CD8-positive, alpha-beta memory T cell (primary cell): Measurements from ENCODE around the gene SAPCD1. TPM values are rescaled to one million over a fixed set of nuclear protein-coding genes. Genes with fewer than 3 reads are reported as not detected.
"Not testable (repeated sequence)": the region's sequence is repeated elsewhere in the genome, so short reads cannot be mapped to it uniquely, and the experiment has no call there.

Experiments
- CTCF ChIA-PET: fragments of 350-600 bp; sonication (Branson Sonifier 250); formaldehyde crosslinking; loops from one replicate; lab custom pipeline; 2021; ENCODE audit warnings: antibody characterized with exemption; lab: Charles Lee
- POLR2A ChIA-PET: fragments of 350-600 bp; sonication (Branson Sonifier 250); formaldehyde crosslinking; loops from one replicate; lab custom pipeline; 2021; ENCODE audit warnings: antibody characterized with exemption; lab: Charles Lee
- DNase-seq, 5 donors: peaks; one replicate each; pipeline versions ENCODE4 v3.0.0 to v3.0.0-alpha.2; 2020 to 2022; ENCODE audit warnings: mixed read lengths in 1 of 5
- H3K27ac ChIP-seq: one replicate; pipeline ENCODE4 v1.7.0; 2013; ENCODE audit warnings: low read depth, mild to moderate bottlenecking, low read length, moderate library complexity
- H3K27me3 ChIP-seq: 2 replicates; pipeline ENCODE4 v1.7.0; 2013; ENCODE audit warnings: low read length, mild to moderate bottlenecking; ENCODE audit not compliant: insufficient read depth, poor library complexity, severe bottlenecking
- H3K36me3 ChIP-seq: 2 replicates; pipeline ENCODE4 v1.7.0; 2013; ENCODE audit warnings: mild to moderate bottlenecking, low read length, moderate library complexity; ENCODE audit not compliant: insufficient read depth
- H3K4me1 ChIP-seq: 2 replicates; pipeline ENCODE4 v1.7.0; 2013; ENCODE audit warnings: mild to moderate bottlenecking, low read length, moderate library complexity; ENCODE audit not compliant: insufficient read depth
- H3K4me3 ChIP-seq: 2 replicates; pipeline ENCODE4 v1.7.0; 2013; ENCODE audit warnings: mild to moderate bottlenecking, low read length
- H3K9me3 ChIP-seq: 2 replicates; pipeline ENCODE4 v1.7.0; 2013; ENCODE audit warnings: mild to moderate bottlenecking, low read length
- H3K27ac Mint-ChIP-seq, 8 donors: one replicate each; pipeline ENCODE4 v1.8.0; 2020 to 2021; ENCODE audit warnings: mixed read lengths in 8 of 8, mild to moderate bottlenecking in 6 of 8, inconsistent platforms in 3 of 8, moderate library complexity in 3 of 8
- H3K27me3 Mint-ChIP-seq, 2 donors: one replicate each; pipeline ENCODE4 v1.8.0; 2020 to 2021; ENCODE audit warnings: mixed read lengths in 2 of 2, mild to moderate bottlenecking in 1 of 2, moderate library complexity in 1 of 2
- H3K36me3 Mint-ChIP-seq, 3 donors: one replicate each; pipeline ENCODE4 v1.8.0; 2020 to 2021; ENCODE audit warnings: mixed read lengths in 3 of 3, inconsistent platforms in 1 of 3, mild to moderate bottlenecking in 1 of 3
- H3K4me1 Mint-ChIP-seq, 3 donors: one replicate each; pipeline ENCODE4 v1.8.0; 2020 to 2021; ENCODE audit warnings: mixed read lengths in 3 of 3, inconsistent platforms in 1 of 3, mild to moderate bottlenecking in 1 of 3
- H3K4me3 Mint-ChIP-seq, 7 donors: one replicate each; pipeline ENCODE4 v1.8.0; 2020 to 2021; ENCODE audit warnings: mixed read lengths in 7 of 7, mild to moderate bottlenecking in 6 of 7, moderate library complexity in 4 of 7, inconsistent platforms in 2 of 7
- H3K9me3 Mint-ChIP-seq, 5 donors: one replicate each; pipeline ENCODE4 v1.8.0; 2020 to 2022; ENCODE audit warnings: mixed read lengths in 5 of 5, mild to moderate bottlenecking in 3 of 5, moderate library complexity in 2 of 5, inconsistent platforms in 1 of 5
- polyA plus RNA-seq: library from polyadenylated mRNA; unstranded; fragments of 300-500 nt; fragmentation: Illumina TruSeq; gene quantifications from one replicate; pipeline ENCODE4 v1.2.3, GENCODE V29; 2021
- total RNA-seq, 2 experiments: library from RNA; stranded (reverse); gene quantifications; one replicate each; pipeline ENCODE4 v1.2.3, GENCODE V29; 2021

The SAPCD1 gene
- total and polyA plus RNA-seq, 3 experiments from 2014 or later: 6.1 to 7.0 TPM; not detected in 1

- CTCF ChIA-PET: interaction anchor here (1.0 to 2.3 kb wide), 2 partner anchors 13 to 29 kb away, joined by 4 to 5 read pairs; no protein-coding TSS in a partner anchor
- not testable (repeated sequence) for H3K36me3 ChIP-seq, H3K27me3 ChIP-seq, H3K9me3 ChIP-seq, H3K27ac ChIP-seq, H3K27me3 Mint-ChIP-seq, H3K4me3 ChIP-seq, DNase-seq, H3K9me3 Mint-ChIP-seq, H3K4me3 Mint-ChIP-seq
- Mint-ChIP-seq H3K27ac (peak overlapping the region in 2 of 8 donors; percentile 32 to 36), H3K4me1 (peaks cover 20 to 52% (median 25%) of the 10 kb centered on the region in 3 donors), H3K36me3 (peaks cover 0 to 19% (median 2%) of the 10 kb centered on the region in 3 donors)
- H3K4me1 ChIP-seq: peaks cover 32% of the 10 kb centered on the region
- POLR2A ChIA-PET: interaction anchor here (0.7 kb wide), 1 partner anchor 94 kb away, joined by 6 read pairs; no protein-coding TSS in a partner anchor
These were observed 38.8 kb downstream of the SAPCD1 start for GRCh38 chr6:31801031-31801927.

GRCh38 chr6:31805939-31806469, 43.5 kb downstream of the SAPCD1 start:
- ChIA-PET CTCF (interaction anchor here (1.0 to 3.4 kb wide), 14 partner anchors 9 to 154 kb away, joined by 3 to 21 read pairs (median 6); partner anchors contain the start of genes BAG6, DDAH2, HSPA1A and HSPA1B), POLR2A (interaction anchor here (0.9 to 2.1 kb wide), 8 partner anchors 9 to 265 kb away, joined by 3 to 18 read pairs (median 6); partner anchors contain the start of genes DDAH2, HSPA1A, HSPA1L and VARS1)
- H3K27me3 ChIP-seq: no peaks in the 10 kb centered on the region
- H3K4me1 ChIP-seq: peaks cover 12% of the 10 kb centered on the region
- H3K36me3 ChIP-seq: peaks cover 12% of the 10 kb centered on the region
- H3K4me1 Mint-ChIP-seq: peaks cover 15 to 44% (median 28%) of the 10 kb centered on the region in 3 donors
- H3K27me3 Mint-ChIP-seq: no peaks in the 10 kb centered on the region
- no peaks in the 10 kb centered on the region for H3K9me3 Mint-ChIP-seq
- H3K4me3 Mint-ChIP-seq: peak overlapping the region; percentile 83 to 94 (median 91)
- H3K27ac Mint-ChIP-seq: peak overlapping the region; percentile 85 to 97 (median 94)
- peak overlapping the region; percentile 93 for H3K27ac ChIP-seq
- H3K36me3 Mint-ChIP-seq: peaks cover 6 to 45% (median 10%) of the 10 kb centered on the region in 3 donors
- peak overlapping the region; percentile 95 for H3K4me3 ChIP-seq
- H3K9me3 ChIP-seq: no peaks in the 10 kb centered on the region
- DNase-seq: peak in 1 of 5 donors; percentile 29

- no peaks in the 10 kb centered on the region for H3K27me3 Mint-ChIP-seq
- POLR2A ChIA-PET: interaction anchor here (0.6 to 2.1 kb wide), 16 partner anchors 8 to 266 kb away, joined by 3 to 18 read pairs (median 4); partner anchors contain the start of genes DDAH2, GPANK1, HSPA1A and HSPA1B
- H3K27ac ChIP-seq: peak within 1 kb of the TSS; percentile 93
- H3K4me1 Mint-ChIP-seq: peaks cover 17 to 45% (median 28%) of the 10 kb centered on the region in 3 donors
- H3K4me3 Mint-ChIP-seq: peak within 1 kb of the TSS; percentile 83 to 94 (median 91)
- peaks cover 12% of the 10 kb centered on the region for H3K36me3 ChIP-seq
- peak; percentile 95 to 98 (median 97) for DNase-seq
- peaks cover 12% of the 10 kb centered on the region for H3K4me1 ChIP-seq
- peak within 1 kb of the TSS; percentile 95 for H3K4me3 ChIP-seq
- no peaks in the 10 kb centered on the region for H3K27me3 ChIP-seq
- peak within 1 kb of the TSS; percentile 85 to 97 (median 94) for H3K27ac Mint-ChIP-seq
- H3K9me3 Mint-ChIP-seq: no peaks in the 10 kb centered on the region
- H3K36me3 Mint-ChIP-seq: peaks cover 9 to 46% (median 11%) of the 10 kb centered on the region in 3 donors
- no peaks in the 10 kb centered on the region for H3K9me3 ChIP-seq
- CTCF ChIA-PET: interaction anchor here (0.8 to 3.4 kb wide), 19 partner anchors 9 to 154 kb away, joined by 3 to 21 read pairs (median 5); partner anchors contain the start of genes BAG6, DDAH2, HSPA1A and HSPA1B
These were observed 44.2 kb downstream of the SAPCD1 start, which contains the start of gene LSM2 for GRCh38 chr6:31806470-31807272. LSM2 (minus strand) TSS chr6:31806966; CDS start chr6:31806757, 209 bp downstream.

- ChIA-PET POLR2A (interaction anchor here (0.8 to 1.3 kb wide), 2 partner anchors 19 to 78 kb away, joined by 3 to 5 read pairs; partner anchors contain the start of gene HSPA1B), CTCF (interaction anchor here (1.3 to 3.1 kb wide), 2 partner anchors 21 to 79 kb away, joined by 4 to 15 read pairs; partner anchors contain the start of gene DDAH2)
- not testable (repeated sequence) for H3K9me3 ChIP-seq, H3K27me3 ChIP-seq, H3K36me3 ChIP-seq, H3K9me3 Mint-ChIP-seq, H3K4me3 ChIP-seq, H3K27me3 Mint-ChIP-seq, DNase-seq, H3K4me3 Mint-ChIP-seq, H3K27ac ChIP-seq
- Mint-ChIP-seq H3K36me3 (peaks cover 9 to 38% (median 11%) of the 10 kb centered on the region in 3 donors), H3K4me1 (peaks cover 31 to 56% (median 41%) of the 10 kb centered on the region in 3 donors), H3K27ac (peak overlapping the region in 4 of 8 donors; percentile 27 to 52 (median 31))
- peaks cover 22% of the 10 kb centered on the region for H3K4me1 ChIP-seq
These were observed 46.1 kb downstream of the SAPCD1 start for GRCh38 chr6:31808599-31808998.

- peak overlapping the region in 5 of 8 donors; percentile 61 to 92 (median 72) for H3K27ac Mint-ChIP-seq
- no peak for DNase-seq
These were observed 49.2 kb downstream of the SAPCD1 start for GRCh38 chr6:31811645-31812044.

GRCh38 chr6:31813465-31813849, 51.0 kb downstream of the SAPCD1 start:
- peak overlapping the region; percentile 37 for H3K4me3 ChIP-seq

More at GRCh38 chr6:31811645-31812044, 49.2 kb downstream of the SAPCD1 start:
- CTCF ChIA-PET: interaction anchor here (0.6 to 3.2 kb wide), 2 partner anchors 16 to 213 kb away, joined by 3 to 13 read pairs; partner anchors contain the start of gene VARS1
- no peaks in the 10 kb centered on the region for H3K9me3 ChIP-seq
- no peaks in the 10 kb centered on the region for H3K27me3 ChIP-seq
- no peak overlapping the region for H3K27ac ChIP-seq
- H3K4me3 ChIP-seq: no peak overlapping the region
- peaks cover 8% of the 10 kb centered on the region for H3K36me3 ChIP-seq
- peaks cover 15% of the 10 kb centered on the region for H3K4me1 ChIP-seq
- POLR2A ChIA-PET: no interaction called here
- H3K36me3 Mint-ChIP-seq: peaks cover 9 to 40% (median 11%) of the 10 kb centered on the region in 3 donors
- no peaks in the 10 kb centered on the region for H3K9me3 Mint-ChIP-seq
- peak overlapping the region in 4 of 7 donors; percentile 19 to 96 (median 62) for H3K4me3 Mint-ChIP-seq
- peaks cover 29 to 46% (median 44%) of the 10 kb centered on the region in 3 donors for H3K4me1 Mint-ChIP-seq
- H3K27me3 Mint-ChIP-seq: no peaks in the 10 kb centered on the region

More at GRCh38 chr6:31813465-31813849, 51.0 kb downstream of the SAPCD1 start:
- Mint-ChIP-seq H3K27me3 (no peaks in the 10 kb centered on the region), H3K9me3 (no peaks in the 10 kb centered on the region), H3K4me1 (peaks cover 36 to 52% (median 51%) of the 10 kb centered on the region in 3 donors), H3K27ac (peak overlapping the region in 4 of 8 donors; percentile 50 to 96 (median 70)), H3K36me3 (peaks cover 9 to 42% (median 11%) of the 10 kb centered on the region in 3 donors), H3K4me3 (peak overlapping the region; percentile 87 to 99 (median 94))
- DNase-seq: no peak
- POLR2A ChIA-PET: interaction anchor here (0.6 to 1.1 kb wide), 6 partner anchors 18 to 162 kb away, joined by 3 to 4 read pairs (median 3); partner anchors contain the start of gene VARS1
- Histone ChIP-seq H3K27ac (peak overlapping the region; percentile 88), H3K36me3 (peaks cover 8% of the 10 kb centered on the region), H3K9me3 (no peaks in the 10 kb centered on the region), H3K4me1 (peaks cover 23% of the 10 kb centered on the region), H3K27me3 (no peaks in the 10 kb centered on the region)
- CTCF ChIA-PET: interaction anchor here (1.0 to 3.2 kb wide), 5 partner anchors 12 to 84 kb away, joined by 3 to 13 read pairs (median 4); partner anchors contain the start of genes HSPA1B and VARS1
